ENCODE results near the gene F12.
"Not testable (repeated sequence)": the region's sequence is repeated elsewhere in the genome, so short reads cannot be mapped to it uniquely, and the experiment has no call there.

F12 gene

DNA sequence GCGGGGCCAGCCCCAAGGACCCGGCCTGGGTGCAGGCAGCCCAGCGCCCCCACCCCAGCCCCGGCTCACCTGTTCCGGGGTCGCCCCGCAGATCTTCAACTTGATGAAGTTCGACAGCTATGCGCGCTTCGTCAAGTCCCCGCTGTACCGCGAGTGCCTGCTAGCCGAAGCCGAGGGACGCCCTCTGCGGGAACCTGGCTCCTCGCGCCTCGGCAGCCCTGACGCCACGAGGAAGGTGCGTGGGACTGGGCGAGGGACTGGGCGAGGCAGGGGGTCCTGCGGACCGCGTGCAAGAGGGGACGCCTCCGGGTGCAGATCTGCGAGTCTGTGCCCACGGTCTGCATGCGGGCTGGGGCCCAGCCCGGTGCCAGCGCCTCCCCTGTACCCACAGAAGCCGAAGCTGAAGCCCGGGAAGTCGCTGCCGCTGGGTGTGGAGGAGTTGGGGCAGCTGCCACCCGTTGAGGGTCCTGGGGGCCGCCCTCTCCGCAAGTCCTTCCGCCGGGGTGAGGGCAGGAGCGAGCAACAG, 42.0 kb downstream of the F12 start:
- FAIRE-seq: no peak

GRCh38 chr5:177366528-177367322, 42.6 kb downstream of the F12 start:
- no peak for FAIRE-seq

DNA sequence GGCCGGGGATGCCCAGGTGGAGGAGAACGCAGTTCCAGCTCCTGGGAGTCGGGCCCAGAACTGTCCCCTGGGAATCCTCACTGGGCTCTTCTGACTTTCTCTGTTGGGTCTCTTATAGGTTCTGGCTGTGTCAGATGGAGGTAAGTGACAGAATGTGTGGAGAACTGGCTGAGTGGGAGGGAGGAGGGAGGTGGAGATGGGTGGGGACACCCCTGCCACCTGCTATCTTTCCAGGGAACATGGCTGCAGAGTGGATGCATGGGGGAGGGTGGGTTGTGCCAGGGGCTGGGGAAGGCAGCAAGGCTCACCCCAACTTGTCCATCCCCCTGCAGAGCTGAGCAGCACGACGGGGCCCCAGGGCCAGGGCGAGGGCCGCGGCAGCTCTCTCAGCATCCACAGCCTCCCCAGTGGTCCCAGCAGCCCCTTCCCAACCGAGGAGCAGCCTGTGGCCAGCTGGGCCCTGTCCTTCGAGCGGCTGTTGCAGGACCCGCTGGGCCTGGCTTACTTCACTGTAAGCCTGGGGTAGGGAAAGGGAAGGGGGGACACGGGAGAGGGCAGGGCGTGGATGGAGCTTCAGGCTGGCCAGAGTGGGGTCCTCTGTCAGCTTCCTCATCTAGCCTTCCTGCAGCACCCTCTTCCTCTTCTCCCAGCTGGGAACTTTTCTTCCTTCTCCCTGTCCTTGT, 43.4 kb downstream of the F12 start:
- FAIRE-seq: no peak

- no peak for FAIRE-seq
Observed at GRCh38 chr5:177364159-177364962, 45.0 kb downstream of the F12 start.

DNA sequence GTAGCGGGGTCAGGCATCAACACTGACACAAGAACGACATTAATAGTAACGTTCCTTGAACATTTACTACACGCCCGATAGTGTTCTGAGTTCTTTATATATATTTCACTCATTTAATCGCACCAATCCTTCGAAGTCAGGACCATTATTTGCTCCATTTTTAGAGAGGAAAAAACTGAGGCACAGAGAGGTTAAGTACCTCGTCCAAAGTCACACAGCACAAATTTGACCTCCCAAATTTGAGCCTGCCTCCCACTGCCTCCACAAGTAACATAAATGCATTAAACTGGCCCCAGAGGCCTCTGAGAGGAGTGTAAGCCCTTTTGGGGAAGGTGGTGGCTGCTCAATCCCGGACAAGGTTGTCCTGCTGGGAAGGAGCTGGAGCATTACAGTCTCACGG, 45.8 kb downstream of the F12 start:
- FAIRE-seq: no peak

GRCh38 chr5:177362610-177363507, 46.5 kb downstream of the F12 start:
- FAIRE-seq: no peak

DNA sequence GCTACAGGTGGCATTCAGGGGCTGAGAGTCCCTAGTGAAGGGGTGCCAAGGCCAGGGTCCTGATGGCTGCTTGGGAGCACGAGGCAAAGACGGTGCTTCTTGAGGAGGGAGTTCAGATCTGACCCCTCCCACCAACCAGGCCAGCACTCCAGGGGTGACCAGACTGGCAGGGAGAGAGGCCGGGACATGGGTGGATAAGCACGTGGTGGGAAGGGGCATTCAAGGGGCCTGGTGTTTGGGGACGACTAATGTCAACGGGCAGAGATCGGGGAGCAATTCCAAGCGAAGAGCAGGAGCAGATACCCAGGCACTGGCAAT, 47.1 kb downstream of the F12 start:
- FAIRE-seq: no peak

DNA sequence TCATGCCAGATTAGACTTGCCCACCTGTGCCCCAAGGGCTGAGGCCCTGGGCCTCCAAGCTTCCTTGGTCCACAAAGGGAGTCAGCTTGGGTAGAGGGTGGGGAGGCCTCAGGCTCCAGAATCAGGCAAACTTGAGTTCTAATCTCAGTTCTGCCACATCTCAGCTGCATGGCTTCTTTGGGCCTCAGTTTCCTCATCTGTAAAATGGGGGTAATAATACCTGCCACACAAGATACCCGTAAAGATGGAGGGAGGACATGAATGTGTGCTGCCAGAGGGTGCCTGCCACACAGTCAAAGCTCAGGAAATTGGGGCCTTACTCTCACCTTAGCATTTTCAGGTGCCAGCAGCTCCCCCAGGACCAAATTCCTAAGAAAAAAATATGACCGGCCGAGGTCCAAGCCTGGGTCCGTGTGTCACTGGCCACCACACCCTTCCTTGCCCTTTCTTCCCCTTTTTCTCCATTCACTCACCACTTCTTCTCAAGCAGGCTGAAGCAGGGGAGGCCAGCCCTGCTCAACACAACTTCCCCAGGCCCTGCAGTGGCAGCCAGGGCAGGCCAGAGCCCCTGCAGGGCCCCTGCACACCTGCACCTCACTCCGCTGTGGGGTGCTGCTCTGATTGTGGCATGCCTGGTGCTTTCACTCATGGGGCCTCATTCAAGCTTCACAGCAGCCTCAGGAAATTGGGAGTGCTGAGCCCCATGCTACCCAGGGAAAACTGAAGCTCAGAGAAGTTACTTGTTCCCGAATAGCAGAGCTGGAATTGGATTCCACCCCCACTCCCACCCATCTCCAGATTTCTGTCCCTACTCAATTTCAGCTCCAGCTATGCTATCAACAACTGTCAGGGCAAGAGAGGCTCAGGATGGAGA, 47.7 kb downstream of the F12 start:
- FAIRE-seq: no peak

DNA sequence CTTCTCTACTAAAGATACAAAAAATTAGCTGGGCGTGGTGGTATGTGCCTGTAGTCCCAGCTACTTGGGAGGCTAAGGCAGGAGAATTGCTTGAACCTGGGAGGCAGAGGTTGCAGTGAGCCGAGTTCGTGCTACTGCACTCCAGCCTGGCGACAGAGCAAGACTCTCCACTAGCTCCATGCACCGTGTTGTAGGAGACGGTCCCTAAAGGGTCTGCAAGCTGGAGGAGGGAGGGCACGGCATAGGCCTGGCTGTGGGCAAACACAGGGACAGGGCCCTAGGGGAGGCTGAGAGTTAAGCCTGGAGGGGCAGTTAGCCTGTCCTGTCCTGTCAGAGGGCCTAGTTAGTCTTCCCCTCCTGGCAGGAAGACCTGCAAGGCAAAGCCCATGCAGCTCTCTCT, 48.6 kb downstream of the F12 start:
- not testable (repeated sequence) for FAIRE-seq

DNA sequence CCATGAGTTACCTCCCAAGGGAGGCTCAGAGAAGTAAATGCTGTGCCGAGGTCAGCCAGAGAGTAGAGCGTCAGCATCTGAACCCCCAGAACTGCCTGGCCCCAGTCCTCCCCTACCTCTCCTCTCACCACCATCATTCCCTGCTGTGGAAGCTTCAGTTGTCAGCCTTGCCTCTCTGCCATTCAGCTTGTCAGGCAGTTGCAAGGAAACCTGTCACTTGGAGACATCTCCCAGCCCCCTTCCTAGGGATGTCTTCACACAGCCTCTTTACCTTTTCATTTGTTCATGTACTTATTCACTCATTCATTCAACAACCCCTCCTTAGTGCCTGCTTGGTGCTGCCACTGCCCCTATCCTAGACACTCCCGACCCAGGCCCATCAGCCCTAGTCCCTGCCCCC, 49.5 kb downstream of the F12 start:
- FAIRE-seq: no peak

GRCh38 chr5:177359451-177359851, 49.9 kb downstream of the F12 start:
- no peak for FAIRE-seq

DNA sequence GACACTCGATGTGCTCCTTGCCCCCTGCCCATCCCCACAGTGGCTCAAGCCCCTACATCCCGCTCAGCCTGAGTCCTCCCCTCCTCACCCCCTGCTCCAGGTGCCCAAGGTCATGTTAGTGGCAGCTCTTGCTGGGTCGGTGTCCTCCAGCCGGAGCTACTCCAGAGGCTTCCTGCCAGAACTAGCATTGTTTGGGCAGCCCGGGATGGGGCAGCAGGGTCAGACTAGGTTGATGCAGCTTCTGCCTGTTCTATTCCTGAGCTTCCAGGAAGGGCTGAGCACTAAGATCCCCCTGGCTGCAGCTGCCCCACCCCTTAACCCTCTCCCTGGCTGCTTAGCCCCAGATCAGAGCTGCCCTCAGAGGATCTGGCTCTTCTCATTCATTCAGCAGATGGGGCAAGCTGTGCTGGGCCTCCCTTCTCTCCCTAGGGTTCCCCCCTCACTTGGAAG, 51.0 kb downstream of the F12 start:
- no peak for FAIRE-seq

GRCh38 chr5:177357459-177358351, 51.7 kb downstream of the F12 start, which contains the start of gene RGS14:
TSS of gene RGS14 (plus strand) at chr5:177357924. CDS start at chr5:177358025, 101 bp downstream.
- no peak for FAIRE-seq

GRCh38 chr5:177357146-177357458, 52.3 kb downstream of the F12 start:
- no peak for FAIRE-seq

DNA sequence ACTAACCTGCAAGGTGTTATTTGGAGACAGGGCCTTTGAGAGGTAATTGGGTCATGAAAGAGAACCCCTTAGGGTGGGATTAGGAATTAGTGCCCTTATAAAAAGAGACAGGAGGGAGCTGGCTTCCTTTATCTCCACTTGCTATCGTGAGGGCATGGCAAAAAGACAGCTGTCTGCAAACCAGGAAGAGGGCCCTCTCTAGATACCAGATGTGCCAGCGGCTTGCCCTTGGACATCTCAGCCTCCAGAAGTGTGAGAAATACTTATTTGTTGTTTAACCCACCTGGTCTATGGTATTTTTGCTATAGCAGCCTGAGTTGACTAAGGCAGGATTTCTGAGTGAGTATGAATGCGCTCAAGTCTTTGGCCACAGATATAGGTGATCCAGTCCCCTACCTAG, 52.6 kb downstream of the F12 start:
- FAIRE-seq: no peak

GRCh38 chr5:177355868-177356168, 53.5 kb downstream of the F12 start:
- FAIRE-seq: no peak

DNA sequence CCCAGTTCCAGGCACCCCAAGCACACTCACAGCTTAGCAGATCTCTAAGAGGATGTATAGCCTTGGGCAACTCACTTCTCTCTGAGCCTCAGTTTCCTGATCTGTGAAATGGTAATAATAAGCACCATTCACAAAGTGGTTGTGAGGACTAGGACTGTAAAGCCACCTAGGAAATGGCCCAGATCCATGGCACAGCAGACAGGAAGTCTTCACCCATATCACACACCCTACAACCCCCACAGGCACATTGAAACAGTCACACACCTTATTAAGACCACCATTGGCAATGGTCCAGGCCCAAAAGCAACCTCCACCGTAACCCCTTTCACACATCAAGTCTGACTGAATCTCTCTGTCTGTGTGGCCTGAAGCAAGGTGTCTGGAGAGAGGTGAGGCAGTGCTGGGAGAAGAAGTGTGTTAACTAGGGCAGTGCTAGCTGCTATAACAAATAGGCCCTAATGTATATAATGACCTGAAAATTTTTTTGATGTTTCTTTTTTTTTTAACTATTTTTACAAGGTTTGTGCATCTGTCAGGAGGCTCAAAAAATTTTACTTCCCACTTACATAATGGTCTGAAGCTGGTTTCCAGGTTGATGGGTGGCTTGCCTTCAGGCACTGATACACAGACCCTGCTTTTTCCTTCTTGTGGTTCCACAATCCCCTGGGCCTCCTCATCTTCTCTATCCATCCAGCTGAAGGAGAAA, 54.0 kb downstream of the F12 start:
- FAIRE-seq: no peak

DNA sequence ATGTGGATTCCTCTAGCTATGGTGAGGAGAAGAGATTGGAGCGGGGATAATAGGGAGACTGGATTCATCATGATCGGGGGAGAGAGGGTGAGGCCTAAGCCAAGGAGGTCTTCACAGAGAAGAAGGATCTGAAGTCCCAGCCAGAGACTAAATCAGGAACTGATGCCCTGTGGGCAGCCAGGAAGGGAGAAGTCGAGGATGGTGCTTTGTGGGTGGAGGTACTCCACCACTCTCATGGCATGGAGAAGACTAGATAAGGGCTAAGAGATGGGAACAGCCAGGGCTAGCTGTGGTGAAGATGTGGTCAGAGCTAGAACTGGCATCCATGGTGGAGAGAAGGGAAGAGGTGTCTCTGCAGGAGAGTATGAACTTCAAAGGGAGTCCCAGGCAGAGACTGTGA, 54.7 kb downstream of the F12 start:
- FAIRE-seq: no peak

DNA sequence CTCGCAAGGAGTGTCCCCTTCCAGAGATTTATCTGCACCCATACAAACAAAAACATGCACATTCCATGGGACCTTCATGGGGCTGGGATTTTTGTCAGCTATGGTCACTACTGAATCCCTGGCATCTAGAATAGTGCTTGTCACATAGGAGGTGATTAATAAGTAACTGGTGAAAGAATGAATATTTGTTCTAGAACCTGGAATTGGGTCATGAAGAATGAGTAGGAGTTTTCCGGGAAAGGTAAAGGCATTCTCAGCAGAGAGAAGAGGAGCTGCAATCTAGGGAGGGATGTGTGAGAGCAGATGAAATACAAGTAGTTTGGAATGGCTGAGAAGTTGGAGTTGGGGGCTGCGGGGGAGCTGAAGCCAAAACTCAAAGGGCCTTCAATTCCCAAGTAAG, 55.1 kb downstream of the F12 start:
- FAIRE-seq: no peak

DNA sequence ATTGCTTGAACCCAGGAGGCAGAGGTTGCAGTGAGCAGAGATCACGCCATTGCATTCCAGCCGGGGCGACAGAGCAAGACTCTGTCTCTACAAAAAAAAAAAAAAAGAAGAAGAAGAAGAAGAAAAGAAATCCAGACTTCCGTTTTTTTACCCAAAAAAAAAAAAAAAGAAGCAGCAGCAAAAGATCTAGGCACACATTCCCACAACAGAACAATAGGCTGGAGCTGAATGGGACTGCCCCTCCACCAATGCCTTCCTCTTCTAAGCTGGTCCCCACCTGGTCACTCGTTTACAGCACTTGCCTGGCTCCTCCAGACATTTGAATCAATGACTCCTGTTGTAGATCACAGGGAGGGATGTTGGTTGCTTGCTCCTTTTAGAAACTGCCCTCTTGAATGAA, 56.3 kb downstream of the F12 start:
- no peak for FAIRE-seq
